Ectodermal cell (in vitro differentiated cells): Measurements from ENCODE around the gene VGLL3.

ENCODE experiments used
- H3K27ac ChIP-seq: 2 replicates; pipeline ENCODE4 v1.7.0; 2013; ENCODE audit warnings: mild to moderate bottlenecking, low read depth, low read length; ENCODE audit not compliant: insufficient read depth, poor library complexity, severe bottlenecking
- H3K27me3 ChIP-seq: 2 replicates; pipeline ENCODE4 v1.7.0; 2013; ENCODE audit warnings: mild to moderate bottlenecking, low read length; ENCODE audit not compliant: insufficient read depth, control insufficient read depth, poor library complexity, severe bottlenecking
- H3K36me3 ChIP-seq: one replicate; pipeline ENCODE4 v1.7.0; 2013; ENCODE audit warnings: low read length; ENCODE audit not compliant: control insufficient read depth, insufficient read depth
- H3K4me1 ChIP-seq: one replicate; pipeline ENCODE4 v1.7.0; 2013; ENCODE audit warnings: low read length; ENCODE audit not compliant: control insufficient read depth, insufficient read depth
- H3K4me3 ChIP-seq: 2 replicates; pipeline ENCODE4 v1.7.0; 2013; ENCODE audit warnings: low read depth, low read length, control low read depth; ENCODE audit not compliant: insufficient read depth
- H3K9me3 ChIP-seq: 2 replicates; pipeline ENCODE4 v1.7.0; 2013; ENCODE audit warnings: mild to moderate bottlenecking, low read length, moderate library complexity; ENCODE audit not compliant: control insufficient read depth
- WGBS, 2 experiments: methylation state at CpG; one replicate each; pipeline ENCODE4 v1.1.7; 2013; ENCODE audit warnings: missing lambda C conversion rate in 2 of 2; 5-methylcytosine and 5-hydroxymethylcytosine counted together

Gene VGLL3

GRCh38 chr3:86990012-86990733 lies 776 bp downstream of the VGLL3 start:
- H3K36me3 ChIP-seq: no peaks in the 10 kb centered on the region
- H3K4me3 ChIP-seq: peak overlapping the region; percentile 66
- peaks cover 14% of the 10 kb centered on the region for H3K27me3 ChIP-seq
- no peak overlapping the region for H3K27ac ChIP-seq
- WGBS, 2 experiments: 8% methylated on average over 29 of the region's 29 CpGs
- no peaks in the 10 kb centered on the region for H3K9me3 ChIP-seq
- no peaks in the 10 kb centered on the region for H3K4me1 ChIP-seq

- Histone ChIP-seq H3K27me3 (peaks cover 14% of the 10 kb centered on the region), H3K36me3 (no peaks in the 10 kb centered on the region), H3K4me1 (no peaks in the 10 kb centered on the region), H3K9me3 (no peaks in the 10 kb centered on the region), H3K27ac (no peak overlapping the region), H3K4me3 (peak overlapping the region; percentile 66)
- 73 to 79% methylated on average over 7 of the region's 7 CpGs for WGBS, 2 experiments
These were observed 1.3 kb downstream of the VGLL3 start for GRCh38 chr3:86989611-86990010.

GRCh38 chr3:86989006-86989405 lies 1.9 kb downstream of the VGLL3 start:
- 64% methylated on average over 1 of the region's 1 CpG; no CpG with 5 or more reads in 1 of the 2 experiments for WGBS, 2 experiments
- H3K36me3 ChIP-seq: no peaks in the 10 kb centered on the region
- H3K9me3 ChIP-seq: no peaks in the 10 kb centered on the region
- H3K27ac ChIP-seq: no peak overlapping the region
- H3K4me3 ChIP-seq: peak overlapping the region; percentile 66
- H3K27me3 ChIP-seq: peaks cover 14% of the 10 kb centered on the region
- no peaks in the 10 kb centered on the region for H3K4me1 ChIP-seq

- no peak overlapping the region for H3K27ac ChIP-seq
These were observed 2.7 kb downstream of the VGLL3 start for GRCh38 chr3:86988235-86988634.

GRCh38 chr3:86987421-86987715 lies 3.6 kb downstream of the VGLL3 start:
- H3K27ac ChIP-seq: no peak overlapping the region
- no peaks in the 10 kb centered on the region for H3K4me1 ChIP-seq
- 91 to 94% methylated on average over 1 of the region's 1 CpG for WGBS, 2 experiments
- peaks cover 14% of the 10 kb centered on the region for H3K27me3 ChIP-seq
- H3K36me3 ChIP-seq: no peaks in the 10 kb centered on the region
- peak overlapping the region; percentile 22 for H3K4me3 ChIP-seq
- H3K9me3 ChIP-seq: no peaks in the 10 kb centered on the region

More at GRCh38 chr3:86988235-86988634, 2.7 kb downstream of the VGLL3 start:
- Histone ChIP-seq H3K36me3 (no peaks in the 10 kb centered on the region), H3K27me3 (peaks cover 14% of the 10 kb centered on the region), H3K4me3 (peak overlapping the region; percentile 29), H3K9me3 (no peaks in the 10 kb centered on the region), H3K4me1 (no peaks in the 10 kb centered on the region)
- 79 to 87% methylated on average over 3 of the region's 4 CpGs for WGBS, 2 experiments

- H3K36me3 ChIP-seq: no peaks in the 10 kb centered on the region
- H3K4me3 ChIP-seq: peak overlapping the region; percentile 22
- no peaks in the 10 kb centered on the region for H3K9me3 ChIP-seq
- no peaks in the 10 kb centered on the region for H3K4me1 ChIP-seq
- peaks cover 14% of the 10 kb centered on the region for H3K27me3 ChIP-seq
- 78 to 89% methylated on average over 5 to 6 of the region's 6 CpGs for WGBS, 2 experiments
- H3K27ac ChIP-seq: no peak overlapping the region
These were observed 4.1 kb downstream of the VGLL3 start for GRCh38 chr3:86986671-86987420.

- Histone ChIP-seq H3K4me1 (no peaks in the 10 kb centered on the region), H3K27me3 (peaks cover 12% of the 10 kb centered on the region), H3K27ac (no peak overlapping the region), H3K9me3 (no peaks in the 10 kb centered on the region), H3K4me3 (peak overlapping the region; percentile 8), H3K36me3 (no peaks in the 10 kb centered on the region)
- 95 to 100% methylated on average over 2 of the region's 2 CpGs for WGBS, 2 experiments
These were observed 5.6 kb downstream of the VGLL3 start for GRCh38 chr3:86985181-86985826.

GRCh38 chr3:86984271-86984670 lies 6.7 kb downstream of the VGLL3 start:
- Histone ChIP-seq H3K27me3 (peaks cover 1% of the 10 kb centered on the region), H3K27ac (no peak overlapping the region), H3K36me3 (no peaks in the 10 kb centered on the region), H3K4me3 (no peak overlapping the region), H3K4me1 (no peaks in the 10 kb centered on the region), H3K9me3 (no peaks in the 10 kb centered on the region)
- WGBS, 2 experiments: 88 to 100% methylated on average over 1 to 2 of the region's 2 CpGs

GRCh38 chr3:86982883-86983282 lies 8.1 kb downstream of the VGLL3 start:
- no peaks in the 10 kb centered on the region for H3K9me3 ChIP-seq
- H3K36me3 ChIP-seq: no peaks in the 10 kb centered on the region
- peak overlapping the region; percentile 4 for H3K27ac ChIP-seq
- H3K27me3 ChIP-seq: no peaks in the 10 kb centered on the region
- 86 to 90% methylated on average over 1 to 2 of the region's 2 CpGs for WGBS, 2 experiments
- no peaks in the 10 kb centered on the region for H3K4me1 ChIP-seq
- H3K4me3 ChIP-seq: no peak overlapping the region

- Histone ChIP-seq H3K4me3 (no peak overlapping the region), H3K27ac (no peak overlapping the region), H3K36me3 (no peaks in the 10 kb centered on the region), H3K27me3 (no peaks in the 10 kb centered on the region), H3K4me1 (no peaks in the 10 kb centered on the region), H3K9me3 (no peaks in the 10 kb centered on the region)
- 90 to 96% methylated on average over 6 of the region's 6 CpGs for WGBS, 2 experiments
These were observed 12.8 kb downstream of the VGLL3 start for GRCh38 chr3:86978111-86978551.
